IPS-NIHi7 (cell line): ENCODE measurements around the gene IGSF5.
"Not testable (repeated sequence)": the region's sequence is repeated elsewhere in the genome, so short reads cannot be mapped to it uniquely, and the experiment has no call there.

Experiments used
- DNase-seq: peaks from one replicate; pipeline ENCODE4 v3.0.0; 2012; ENCODE audit warnings: mixed read lengths; ENCODE audit errors: extremely low spot score

Gene IGSF5

DNA sequence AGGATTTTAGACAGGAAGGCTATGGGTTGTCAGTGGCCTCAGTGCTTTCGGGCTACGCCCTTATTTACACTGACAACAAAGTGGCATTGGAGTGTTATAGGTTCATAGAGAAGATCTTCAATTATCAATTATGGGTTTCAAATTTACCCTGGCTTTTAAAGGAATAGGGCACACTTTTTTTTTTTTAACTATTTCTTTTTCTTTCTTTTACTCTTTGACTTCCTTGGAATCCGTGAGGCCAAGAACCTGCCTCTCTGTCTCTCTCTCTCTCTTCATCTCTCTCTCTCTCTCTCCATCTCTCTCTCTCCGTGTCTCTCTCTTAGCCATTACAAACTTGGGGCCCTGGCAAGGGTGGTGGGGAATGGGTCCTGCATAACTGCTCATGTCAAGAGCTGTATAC lies at the start of gene IGSF5:
Gene IGSF5 (plus strand): TSS at position 301 of the 400 bp plus-strand sequence. CDS start 327 bp downstream, outside the sequence.
- not testable (repeated sequence) for DNase-seq

DNA sequence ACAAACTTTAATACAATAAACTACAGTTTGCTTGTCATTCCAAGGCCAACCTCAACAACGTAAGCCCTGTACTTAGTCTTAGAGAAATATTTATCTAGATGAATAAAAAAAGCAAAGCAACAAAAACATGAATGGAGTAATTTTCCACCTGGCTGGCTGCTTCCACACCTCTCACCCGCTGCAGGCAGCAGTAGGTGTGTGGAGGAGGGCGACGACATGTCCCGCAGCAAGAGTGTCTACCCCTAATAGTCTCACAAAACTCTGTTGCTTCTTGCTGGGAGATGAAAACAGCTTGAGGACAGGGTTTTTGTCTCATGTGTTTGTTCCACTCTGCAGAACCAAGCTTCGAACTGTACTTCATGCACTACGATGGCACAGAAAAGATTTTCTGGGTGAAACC lies 48.8 kb upstream of the IGSF5 start:
- DNase-seq = no peak

DNA sequence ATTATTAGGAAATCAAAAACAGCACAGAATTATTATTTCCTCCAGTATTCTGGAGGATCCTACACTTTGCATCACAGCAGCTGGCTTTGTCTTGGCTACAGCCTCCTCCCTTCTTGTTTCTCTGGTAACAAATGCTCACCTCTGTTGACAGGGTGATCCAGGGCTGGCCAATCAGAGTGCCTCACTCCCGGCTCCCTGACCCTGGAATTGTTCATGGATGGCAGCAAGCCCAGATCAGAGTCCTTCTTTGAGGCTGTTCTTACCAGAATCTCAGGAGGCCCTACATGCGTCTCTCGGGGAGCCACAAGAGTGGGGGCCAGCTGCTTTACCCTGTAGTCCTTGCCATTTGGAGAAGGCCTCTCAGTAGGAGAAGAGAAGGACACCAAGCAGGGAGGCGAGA lies 48.4 kb upstream of the IGSF5 start:
- no peak for DNase-seq

DNA sequence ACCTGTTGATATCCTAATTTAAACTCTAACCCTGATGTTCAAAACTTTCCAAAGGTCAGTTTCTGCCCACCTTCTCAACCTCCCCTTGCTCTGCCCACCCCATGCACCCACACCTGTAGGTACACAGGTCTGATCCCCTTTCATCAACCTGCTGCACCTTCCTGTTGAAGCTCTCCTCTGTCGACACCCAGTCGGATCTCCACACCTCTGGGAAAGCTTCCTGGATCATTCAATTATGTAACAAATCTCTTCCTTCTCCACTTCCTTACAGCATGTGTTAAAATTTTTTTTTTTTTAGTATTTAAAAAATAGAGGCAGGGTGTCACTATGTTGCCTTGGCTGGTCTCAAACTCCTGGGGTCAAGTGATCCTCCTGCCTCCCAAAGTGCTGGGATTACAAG lies 44.7 kb upstream of the IGSF5 start:
- DNase-seq = no peak

DNA sequence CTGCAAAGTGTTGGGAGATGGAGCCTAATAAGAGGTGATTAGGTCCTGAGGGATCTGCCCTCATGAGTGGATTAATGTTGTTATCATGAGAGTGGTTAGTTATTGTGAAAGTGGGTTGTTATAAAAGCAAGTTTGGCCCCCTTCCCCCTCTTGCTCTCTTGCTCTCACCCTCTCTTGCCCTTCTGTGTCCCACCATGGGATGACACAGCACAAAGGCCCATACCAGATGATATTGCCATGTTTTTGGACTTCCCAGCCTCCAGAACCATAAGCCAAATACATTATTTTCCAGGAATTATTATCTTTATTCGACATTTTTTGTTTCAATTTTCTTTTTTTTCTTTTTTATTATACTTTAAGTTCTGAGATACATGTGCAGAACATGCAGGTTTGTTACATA lies 41.4 kb upstream of the IGSF5 start:
- DNase-seq = no peak

DNA sequence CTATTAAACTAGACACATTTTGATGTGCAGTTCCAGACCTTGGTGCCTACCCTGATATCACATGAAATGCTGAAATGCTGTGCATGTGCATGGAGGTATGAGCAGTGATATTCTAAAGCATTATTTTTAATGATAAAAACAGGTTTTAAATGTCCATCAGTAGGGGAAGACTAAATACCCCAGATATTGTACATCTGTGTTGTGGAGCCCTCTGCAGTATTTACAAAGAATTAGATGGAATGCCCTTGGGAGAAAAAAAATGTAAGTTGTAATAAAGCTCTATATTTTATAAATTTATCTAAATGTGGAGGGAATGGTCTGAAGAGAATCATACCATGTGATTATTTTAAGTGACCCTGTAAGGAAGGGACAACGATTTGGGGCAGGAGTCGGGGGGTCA lies 39.1 kb upstream of the IGSF5 start:
- DNase-seq = no peak

DNA sequence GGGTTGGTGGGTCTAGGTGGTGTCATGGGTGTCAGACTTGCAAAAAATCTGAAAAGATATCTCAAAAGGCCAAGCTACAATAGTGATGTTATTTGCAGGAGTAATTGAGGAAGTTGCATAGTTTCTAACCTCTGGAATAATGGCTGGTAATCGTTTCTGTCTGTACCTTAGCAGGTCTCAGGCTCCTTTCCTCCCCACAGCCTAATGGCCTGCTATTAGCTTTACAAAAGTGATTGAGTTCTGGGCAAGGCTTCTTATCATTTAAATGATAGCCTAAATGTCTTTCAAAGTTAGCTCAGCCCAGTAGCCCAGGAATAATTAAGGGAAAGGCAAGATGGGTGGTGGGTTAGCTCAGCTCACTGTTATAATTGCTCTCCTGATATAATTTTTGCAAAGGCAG lies 37.7 kb upstream of the IGSF5 start:
- no peak for DNase-seq

DNA sequence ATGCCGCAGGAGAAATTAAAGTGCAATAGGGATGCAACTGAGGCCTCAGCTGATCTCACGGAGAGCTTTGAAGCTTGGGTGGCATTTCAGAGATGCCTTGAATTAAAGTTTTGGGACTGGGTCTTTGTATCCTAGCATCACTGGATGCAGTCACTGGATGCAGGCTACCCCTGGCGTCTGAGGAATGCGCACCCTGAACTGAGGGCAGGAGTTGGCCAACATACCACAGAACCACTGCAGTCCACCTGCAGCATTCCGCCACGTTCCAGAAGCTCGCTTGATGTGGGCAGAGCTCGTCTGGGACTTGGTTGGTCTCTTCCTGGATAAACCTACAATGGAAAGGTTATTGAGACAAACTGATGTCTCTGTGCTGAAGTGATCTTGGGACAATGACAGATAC lies 34.1 kb upstream of the IGSF5 start:
- no peak for DNase-seq

DNA sequence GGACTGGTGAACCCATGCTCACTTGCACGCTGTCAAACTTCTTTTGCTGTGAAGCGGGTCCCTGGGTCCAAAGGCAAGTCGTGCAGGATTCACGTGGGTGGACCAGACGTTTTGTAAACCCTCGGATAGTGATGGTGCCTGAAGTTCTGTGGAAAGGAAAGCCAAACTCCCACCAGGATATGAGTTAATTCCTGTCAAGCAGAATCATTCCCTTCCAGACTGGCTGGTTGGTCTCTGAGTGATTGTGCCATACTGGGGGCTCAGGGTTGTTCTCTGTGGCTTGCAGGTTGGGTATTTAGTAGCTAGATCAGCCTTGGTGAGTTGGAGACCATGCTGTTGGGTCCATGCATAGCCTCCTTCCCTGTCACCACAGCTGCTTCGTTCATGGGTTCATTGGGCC lies 32.7 kb upstream of the IGSF5 start:
- DNase-seq = no peak

DNA sequence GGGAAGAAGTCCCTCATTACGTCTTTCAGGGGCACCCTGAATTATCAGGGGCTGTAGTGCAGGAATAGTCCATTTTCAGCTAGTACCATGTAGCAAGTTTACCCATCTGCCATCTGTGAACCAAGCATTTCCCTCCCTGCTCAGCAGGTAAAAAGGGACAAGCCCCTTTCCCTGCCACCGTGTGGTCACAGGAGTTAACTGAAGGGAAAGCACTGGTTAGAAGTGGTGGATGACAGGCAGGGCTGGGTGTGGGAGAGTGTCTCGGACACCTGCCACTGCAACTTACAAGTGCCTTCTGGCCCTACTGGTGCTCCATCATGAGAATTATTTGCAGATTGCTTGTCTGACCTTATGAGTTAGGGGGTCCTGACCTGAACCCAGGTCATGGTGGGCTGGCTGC lies 32.0 kb upstream of the IGSF5 start:
- peak; percentile 63 for DNase-seq

DNA sequence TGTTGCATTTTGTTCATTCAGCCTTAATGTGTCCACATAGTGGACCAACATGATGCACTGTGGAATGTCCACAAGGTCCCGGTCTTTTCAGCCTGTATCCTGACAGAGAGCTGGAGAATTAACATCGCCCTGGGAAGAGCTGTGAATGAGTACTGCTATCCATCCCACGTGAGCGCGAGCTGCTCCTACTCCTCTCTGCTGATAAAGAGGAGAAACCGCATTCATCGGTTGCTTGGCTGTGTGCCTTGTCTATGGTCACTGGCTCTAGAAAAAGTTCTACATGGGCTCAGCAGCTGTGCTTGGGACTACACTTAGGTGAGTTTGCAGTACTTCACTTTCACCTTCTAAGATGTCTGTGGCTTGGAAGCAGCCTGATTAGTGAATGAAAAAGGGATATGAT lies 31.1 kb upstream of the IGSF5 start:
- no peak for DNase-seq

DNA sequence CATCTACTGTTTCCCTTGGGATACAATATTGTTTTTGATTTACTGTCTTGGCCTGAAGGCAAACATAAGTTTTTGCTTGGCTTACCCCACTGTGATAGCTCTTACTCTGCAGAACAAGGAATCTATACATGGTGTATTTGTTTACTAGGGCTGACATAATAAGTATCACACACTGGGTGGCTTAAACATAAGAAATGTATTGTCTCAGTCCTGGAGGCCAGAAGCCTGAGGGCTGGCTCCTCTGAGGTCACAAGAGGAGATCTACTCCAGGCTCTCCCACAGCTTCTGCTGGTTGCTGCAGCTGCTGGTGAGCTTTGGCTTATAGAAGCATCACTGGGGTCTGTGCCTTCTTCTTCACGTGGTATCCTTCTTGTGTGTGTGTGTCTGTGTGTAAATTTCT lies 30.7 kb upstream of the IGSF5 start:
- no peak for DNase-seq

DNA sequence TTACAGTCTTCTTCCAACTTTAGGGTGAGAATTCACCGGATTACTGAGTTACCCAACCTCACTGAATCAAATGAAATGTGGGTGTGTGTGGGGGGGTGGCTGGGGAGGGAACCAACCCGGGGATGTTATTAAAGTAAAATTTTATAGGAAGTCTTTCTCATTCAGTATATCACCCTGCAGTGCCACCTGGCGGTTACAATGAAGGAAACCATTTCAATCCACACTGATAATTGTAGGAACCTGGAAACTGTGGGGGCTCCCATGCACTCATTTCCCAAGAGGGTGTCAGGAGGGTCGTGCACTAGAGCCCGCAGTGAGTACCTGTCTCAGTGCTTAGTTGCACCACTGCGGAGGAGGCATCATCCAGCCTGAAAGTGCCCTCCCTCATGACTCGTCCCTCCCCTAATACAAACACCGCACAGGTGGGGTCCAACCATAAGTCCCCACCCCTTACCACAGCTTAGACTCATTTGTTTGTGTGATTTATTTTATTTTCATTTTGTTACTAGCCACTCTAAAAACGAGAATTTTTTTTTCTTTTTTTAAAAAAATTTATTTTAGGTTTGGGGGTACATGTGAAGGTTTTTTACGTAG lies 29.1 kb upstream of the IGSF5 start:
- DNase-seq = peak; percentile 64

DNA sequence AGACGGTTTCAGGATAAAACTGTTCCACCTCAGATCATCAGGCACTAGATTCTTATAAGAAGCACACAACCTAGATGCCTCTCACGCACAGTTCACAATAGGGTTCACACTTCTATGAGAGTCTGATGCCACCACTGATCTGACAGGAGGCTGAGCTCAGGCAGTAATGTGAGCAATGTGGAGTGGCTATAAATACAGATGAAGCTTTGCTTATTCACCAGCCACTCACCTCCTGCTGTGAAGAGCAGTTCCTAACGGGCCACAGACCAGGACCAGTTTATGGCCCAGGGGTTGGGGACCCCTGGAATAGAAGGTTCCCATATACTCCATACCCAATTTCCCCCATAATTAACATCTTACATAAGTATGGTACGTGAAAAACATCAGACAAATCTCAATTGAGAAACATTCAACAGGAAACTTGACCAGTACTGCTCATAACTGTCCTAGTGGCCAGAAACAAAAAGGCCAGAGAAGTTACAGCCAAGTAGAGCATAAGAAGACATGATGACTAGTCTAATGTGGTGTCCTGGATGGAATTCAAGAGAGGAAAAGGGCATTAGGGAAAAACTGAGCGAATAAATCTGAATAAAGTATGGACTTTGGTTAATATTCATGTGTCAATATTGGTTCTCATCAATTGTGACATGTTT lies 24.7 kb upstream of the IGSF5 start:
- no peak for DNase-seq

DNA sequence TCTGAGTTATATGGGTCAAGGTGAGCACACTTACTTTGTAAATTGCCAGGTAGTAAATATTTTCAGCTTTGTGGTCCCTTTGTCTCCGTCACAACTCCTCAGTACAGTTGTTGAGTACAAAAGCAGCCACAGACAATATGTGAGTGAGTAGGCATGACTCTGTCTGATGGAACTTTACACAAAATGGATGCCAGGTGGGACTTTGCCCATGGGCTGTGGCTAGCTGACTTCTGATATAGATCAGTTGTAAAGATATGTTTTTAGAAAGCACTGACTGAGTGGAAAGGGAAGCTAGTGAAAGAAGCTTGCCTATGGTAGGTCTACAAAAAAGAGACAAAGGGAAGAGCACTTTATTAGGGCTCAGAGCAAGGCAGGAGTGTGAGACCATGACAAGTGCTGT lies 23.1 kb upstream of the IGSF5 start:
- no peak for DNase-seq

DNA sequence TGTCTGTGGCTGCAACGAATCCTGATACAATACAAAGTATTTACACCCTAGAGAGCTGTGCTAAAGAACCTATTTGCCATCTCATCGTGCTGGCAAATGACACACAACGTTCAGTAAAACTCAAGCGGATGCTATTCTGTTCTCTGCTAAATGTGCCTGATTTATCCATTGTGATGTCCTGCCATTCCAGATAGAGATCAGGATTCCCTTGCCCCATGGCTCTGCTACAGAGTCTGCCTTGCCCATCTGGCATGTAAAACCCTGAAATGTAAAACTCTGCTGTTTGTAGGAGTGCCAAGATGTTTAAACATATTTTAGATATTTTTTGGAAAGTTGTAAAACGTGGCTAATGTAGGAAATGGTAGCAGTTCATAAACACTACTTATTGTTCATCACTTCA lies 20.0 kb upstream of the IGSF5 start:
- DNase-seq = no peak

DNA sequence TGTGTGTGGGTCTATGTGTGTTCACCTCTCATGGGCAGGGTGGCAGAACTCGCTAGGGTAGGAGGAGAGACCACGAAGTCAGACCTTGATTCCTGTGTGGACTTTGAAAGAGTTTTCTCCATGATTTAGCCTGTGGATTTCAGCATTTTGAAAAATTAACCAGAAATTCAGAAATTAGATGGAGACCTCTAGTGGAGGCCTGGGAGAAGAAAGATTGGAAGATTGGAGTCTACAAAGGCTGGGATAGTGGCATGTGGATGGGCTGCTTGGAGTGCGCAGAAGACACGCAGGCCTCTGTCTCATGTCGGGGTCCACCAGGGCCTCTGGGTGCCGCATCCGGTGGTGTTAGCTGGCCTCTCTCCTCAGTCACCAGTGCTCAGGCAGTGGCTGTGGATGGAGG lies 18.9 kb upstream of the IGSF5 start:
- no peak for DNase-seq

DNA sequence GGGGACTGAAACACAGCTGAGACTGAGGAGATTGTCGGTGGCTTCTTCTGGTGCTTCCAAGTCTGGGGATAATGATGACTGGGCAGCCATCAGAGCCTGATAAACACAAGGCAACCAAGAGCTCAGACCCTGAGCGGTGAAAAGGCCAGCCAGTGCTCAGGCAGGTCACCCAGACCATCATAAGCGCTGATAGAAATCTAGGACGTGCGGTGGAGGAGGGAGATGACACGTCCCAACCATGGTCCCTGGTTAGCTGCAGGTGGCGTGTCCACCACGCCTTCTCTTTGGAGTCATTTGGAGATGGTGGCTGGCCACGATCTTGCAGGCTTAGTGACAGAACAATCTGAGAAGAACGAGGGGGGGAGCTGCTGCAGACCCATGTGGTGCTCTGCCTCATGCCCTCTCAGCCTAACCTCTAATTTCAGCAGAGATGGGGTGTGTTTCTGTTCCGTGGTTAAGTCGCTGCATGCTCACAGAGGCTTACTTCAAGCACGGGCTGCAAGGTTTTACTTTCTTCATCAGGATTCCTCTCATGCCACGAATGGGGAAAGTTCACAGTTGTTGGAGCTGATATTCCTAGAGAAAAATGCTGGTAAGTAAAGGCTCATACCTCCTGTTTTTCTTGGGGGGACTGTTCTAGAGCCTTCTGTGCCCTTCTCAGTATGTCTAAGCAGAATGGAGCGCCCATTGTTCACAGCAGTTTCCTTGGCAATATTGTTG lies 17.4 kb upstream of the IGSF5 start:
- DNase-seq = no peak

DNA sequence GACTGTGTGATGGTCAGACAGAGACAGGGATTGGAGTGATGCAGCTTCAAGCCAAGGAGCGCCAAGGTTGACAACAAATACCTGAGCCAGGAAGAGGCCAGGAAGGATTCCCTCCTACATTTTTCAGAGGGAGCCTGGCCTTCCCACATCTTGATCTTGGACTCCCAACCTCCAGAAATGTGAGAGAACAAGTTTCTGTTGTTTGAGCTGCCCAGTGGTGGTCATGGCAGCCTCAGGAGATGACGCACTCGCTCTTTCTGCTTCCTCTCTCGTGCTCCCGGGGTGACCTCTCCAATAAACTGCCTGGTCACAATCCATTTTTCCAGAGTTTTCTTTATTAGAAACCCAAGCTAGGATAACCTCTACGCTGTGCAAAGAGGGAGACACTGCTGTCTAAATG lies 16.6 kb upstream of the IGSF5 start:
- no peak for DNase-seq

DNA sequence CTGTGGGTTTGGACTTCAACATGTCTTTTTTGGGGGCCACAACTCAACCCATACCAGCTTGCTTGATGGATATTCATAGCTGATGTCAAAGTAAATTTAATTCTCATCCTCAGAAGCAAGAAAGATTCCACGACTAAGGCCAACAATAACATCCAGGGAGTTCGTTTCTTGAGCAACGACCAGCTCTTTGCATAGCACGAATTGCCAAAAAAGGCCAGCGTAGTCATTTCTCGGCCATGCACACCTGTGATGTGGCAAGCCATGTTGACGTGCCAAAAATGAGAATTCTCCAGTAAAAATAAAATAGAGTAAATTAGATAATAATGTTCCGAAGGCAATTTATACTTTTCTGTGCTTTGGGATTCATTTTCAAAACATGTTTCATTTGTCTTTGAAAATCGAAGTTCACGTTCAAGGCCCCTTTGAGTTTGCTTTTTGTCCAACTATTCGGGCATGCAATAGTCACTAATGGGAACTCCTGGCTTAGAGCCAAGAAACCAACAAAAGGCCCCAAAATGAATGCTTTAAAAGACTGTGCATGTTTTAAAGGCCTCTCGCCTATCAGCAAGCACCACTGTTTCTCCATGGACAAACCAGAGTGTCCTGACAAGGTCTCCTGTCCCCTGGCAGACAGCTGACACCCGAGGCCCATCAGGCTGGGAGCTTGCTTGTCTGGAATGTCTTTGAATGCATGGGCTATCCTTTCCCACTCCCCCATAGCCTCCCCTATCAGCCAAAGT lies 14.4 kb upstream of the IGSF5 start:
- no peak for DNase-seq

DNA sequence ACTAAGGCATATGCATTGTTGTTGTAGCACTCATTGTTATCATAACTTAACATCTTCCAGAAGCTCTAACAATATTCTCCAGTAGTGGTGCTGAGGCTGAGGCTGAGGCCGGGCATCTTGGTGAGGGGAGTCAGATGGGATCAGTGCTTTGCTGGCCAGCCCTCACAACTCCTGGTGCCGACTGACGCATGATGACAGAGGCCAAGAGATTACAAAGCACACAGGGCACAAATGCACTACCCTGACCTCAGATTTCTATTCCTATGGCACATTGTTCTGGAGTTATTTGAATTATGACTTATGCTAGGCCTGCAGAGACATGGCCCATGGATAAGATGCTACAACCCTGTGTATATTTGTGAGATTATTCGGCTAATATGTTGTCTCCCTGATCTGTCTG lies 8.3 kb upstream of the IGSF5 start:
- DNase-seq = no peak

DNA sequence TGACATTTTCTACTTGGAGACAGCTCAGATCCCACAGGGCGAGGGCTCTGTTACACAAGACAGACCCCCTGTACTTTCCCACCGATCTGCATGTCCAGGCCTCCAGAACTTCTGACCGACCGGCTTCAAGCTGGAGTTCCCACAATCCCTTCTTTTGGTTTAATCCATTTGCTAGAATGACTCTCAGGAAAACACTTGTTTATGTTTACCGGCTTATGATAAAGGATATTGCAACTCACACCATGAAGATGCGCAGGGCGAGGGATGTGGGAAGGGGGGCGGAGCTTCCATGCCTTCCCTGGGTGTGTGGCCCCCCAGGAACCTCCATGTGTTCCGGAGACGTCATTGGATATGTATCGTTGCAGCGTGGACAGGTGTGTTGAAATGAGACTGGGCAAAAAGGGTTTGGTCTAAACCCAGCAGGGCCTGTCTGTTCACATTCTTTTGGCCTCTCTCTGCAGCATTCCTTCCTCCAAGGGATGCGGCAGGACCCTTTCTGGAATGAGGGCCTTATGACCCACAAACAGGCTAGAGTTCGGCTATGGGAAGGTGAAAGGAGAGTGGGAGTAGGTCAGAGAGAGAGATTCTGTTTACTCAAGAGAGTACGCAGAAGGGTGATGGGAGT lies 7.5 kb upstream of the IGSF5 start:
- no peak for DNase-seq
